GM19023 (cell line): Measurements from ENCODE around the gene PLXNB2.

Source experiments
- ATAC-seq: cut with Tn5 transposase; IDR thresholded peaks from one replicate; pipeline ENCODE4 v1.9.1; 2021; ENCODE audit warnings: mild to moderate bottlenecking, moderate library complexity; ENCODE audit not compliant: unreplicated experiment

The PLXNB2 gene

GRCh38 chr22:50236731-50237409 lies 70.6 kb downstream of the PLXNB2 start:
- ATAC-seq: no peak

GRCh38 chr22:50233223-50233622 lies 74.2 kb downstream of the PLXNB2 start:
- ATAC-seq: no peak

GRCh38 chr22:50232481-50233151 lies 74.8 kb downstream of the PLXNB2 start:
- no peak for ATAC-seq

GRCh38 chr22:50229370-50229769 lies 78.1 kb downstream of the PLXNB2 start:
- ATAC-seq: no peak

GRCh38 chr22:50228366-50228765 lies 79.1 kb downstream of the PLXNB2 start:
- no peak for ATAC-seq

GRCh38 chr22:50227579-50228215 lies 79.7 kb downstream of the PLXNB2 start:
- no peak for ATAC-seq

- no peak for ATAC-seq
Measured at GRCh38 chr22:50226875-50227165, 80.6 kb downstream of the PLXNB2 start.

GRCh38 chr22:50226063-50226874 lies 81.2 kb downstream of the PLXNB2 start:
- ATAC-seq: no peak

GRCh38 chr22:50225200-50225969 lies 82.1 kb downstream of the PLXNB2 start:
- ATAC-seq: no peak
